H9 (cell line): ENCODE results near the gene CD180. TPM values are rescaled to one million over a fixed set of nuclear protein-coding genes. Genes with fewer than 3 reads are reported as not detected.

Experiments
- DNase-seq: peaks from one replicate; pipeline ENCODE4 v3.0.0-alpha.2; 2017
- H2AFZ ChIP-seq: one replicate; pipeline ENCODE4 v1.6.1; 2013; ENCODE audit warnings: mild to moderate bottlenecking, low read length, control low read depth, moderate library complexity
- H2AK5ac ChIP-seq: 2 replicates; pipeline ENCODE4 v1.6.1; 2013; ENCODE audit warnings: low read length, control low read depth, mixed read lengths; ENCODE audit not compliant: insufficient read length
- H2BK120ac ChIP-seq: one replicate; pipeline ENCODE4 v1.6.1; 2013; ENCODE audit warnings: low read depth, mild to moderate bottlenecking, low read length, control low read depth, inconsistent platforms; ENCODE audit not compliant: poor library complexity, severe bottlenecking
- H2BK12ac ChIP-seq: 2 replicates; pipeline ENCODE4 v1.6.1; 2013; ENCODE audit warnings: low read length, control low read depth, mixed read lengths, low read depth; ENCODE audit not compliant: insufficient read length
- H2BK15ac ChIP-seq: 2 replicates; pipeline ENCODE4 v1.6.1; 2013; ENCODE audit warnings: low read depth, low read length, control low read depth
- H2BK20ac ChIP-seq: one replicate; pipeline ENCODE4 v1.6.1; 2013; ENCODE audit warnings: low read depth, mild to moderate bottlenecking, low read length, control low read depth, inconsistent platforms; ENCODE audit not compliant: poor library complexity, severe bottlenecking
- H2BK5ac ChIP-seq: 2 replicates; pipeline ENCODE4 v1.6.1; 2013; ENCODE audit warnings: low read length, control low read depth, mixed read lengths; ENCODE audit not compliant: insufficient read length
- H3K14ac ChIP-seq: 2 replicates; pipeline ENCODE4 v1.6.1; 2013; ENCODE audit warnings: low read length, control low read depth; ENCODE audit not compliant: insufficient read depth
- H3K18ac ChIP-seq: 2 replicates; pipeline ENCODE4 v1.6.1; 2013; ENCODE audit warnings: low read depth, mild to moderate bottlenecking, mixed read lengths, low read length, control low read depth; ENCODE audit not compliant: insufficient read length
- H3K23ac ChIP-seq: 2 replicates; pipeline ENCODE4 v1.6.1; 2013; ENCODE audit warnings: low read length, control low read depth, mixed read lengths, low read depth; ENCODE audit not compliant: insufficient read length
- H3K23me2 ChIP-seq: 2 replicates; pipeline ENCODE4 v1.6.1; 2013; ENCODE audit warnings: low read depth, mild to moderate bottlenecking, mixed read lengths, low read length, control low read depth; ENCODE audit not compliant: insufficient read length, poor library complexity, severe bottlenecking
- H3K27ac ChIP-seq: 2 replicates; pipeline ENCODE4 v1.5.1; 2013; ENCODE audit warnings: low read length, control low read depth, mixed read lengths, low read depth; ENCODE audit not compliant: insufficient read length
- H3K27me3 ChIP-seq: 2 replicates; pipeline ENCODE4 v1.6.1; 2013; ENCODE audit warnings: low read length, control low read depth, inconsistent platforms; ENCODE audit not compliant: insufficient read depth
- H3K4ac ChIP-seq: 2 replicates; pipeline ENCODE4 v1.6.1; 2013; ENCODE audit warnings: low read depth, mild to moderate bottlenecking, control low read depth, inconsistent platforms, low read length, moderate library complexity
- H3K4me1 ChIP-seq: 2 replicates; pipeline ENCODE4 v1.6.1; 2013; ENCODE audit warnings: low read length, control low read depth, inconsistent platforms; ENCODE audit not compliant: insufficient read depth
- H3K4me2 ChIP-seq: 2 replicates; pipeline ENCODE4 v1.6.1; 2013; ENCODE audit warnings: low read length, control low read depth, mixed read lengths; ENCODE audit not compliant: insufficient read length, insufficient read depth
- H3K56ac ChIP-seq: 2 replicates; pipeline ENCODE4 v1.6.1; 2013; ENCODE audit warnings: low read depth, mild to moderate bottlenecking, mixed read lengths, low read length, control low read depth; ENCODE audit not compliant: insufficient read length
- H3K79me1 ChIP-seq: 2 replicates; pipeline ENCODE4 v1.6.1; 2013; ENCODE audit warnings: low read depth, mild to moderate bottlenecking, moderate library complexity, low read length, control low read depth, inconsistent platforms; ENCODE audit not compliant: insufficient read depth, poor library complexity, severe bottlenecking
- H3K79me2 ChIP-seq: 2 replicates; pipeline ENCODE4 v1.6.1; 2013; ENCODE audit warnings: low read length, control low read depth, inconsistent platforms; ENCODE audit not compliant: insufficient read depth
- H3K9ac ChIP-seq: 2 replicates; pipeline ENCODE4 v1.6.1; 2013; ENCODE audit warnings: low read length, control low read depth, mixed read lengths; ENCODE audit not compliant: insufficient read length; ENCODE audit errors: extremely low read depth
- H3K9me3 ChIP-seq: one replicate; pipeline ENCODE4 v1.6.1; 2013; ENCODE audit warnings: low read depth, low read length, inconsistent platforms; ENCODE audit not compliant: control insufficient read depth
- H3T11ph ChIP-seq: one replicate; pipeline ENCODE4 v1.6.1; 2013; ENCODE audit warnings: mild to moderate bottlenecking, low read length, control low read depth, inconsistent platforms
- H4K20me1 ChIP-seq: one replicate; pipeline ENCODE4 v1.6.1; 2013; ENCODE audit not compliant: control insufficient read depth, insufficient read length, insufficient read depth
- H4K5ac ChIP-seq: 2 replicates; pipeline ENCODE4 v1.6.1; 2013; ENCODE audit warnings: low read depth, mild to moderate bottlenecking, mixed read lengths, low read length, control low read depth; ENCODE audit not compliant: insufficient read length
- H4K8ac ChIP-seq: replicated peaks from 2 replicates; pipeline ENCODE4 v1.6.1; 2013; ENCODE audit warnings: low read length, control low read depth, mixed read lengths, low read depth; ENCODE audit not compliant: insufficient read length
- H4K91ac ChIP-seq: 2 replicates; pipeline ENCODE4 v1.6.1; 2013; ENCODE audit warnings: low read depth, mild to moderate bottlenecking, moderate library complexity, mixed read lengths, low read length, control low read depth; ENCODE audit not compliant: insufficient read length
- H3K27ac Mint-ChIP-seq, 3 experiments: 2 replicates in 2 of 3; 3 replicates in 1 of 3; pipeline ENCODE4 v1.8.0; 2020 to 2021; ENCODE audit warnings: mixed read lengths in 3 of 3, mild to moderate bottlenecking in 1 of 3, moderate library complexity in 1 of 3
- H3K27me3 Mint-ChIP-seq: 2 replicates; pipeline ENCODE4 v1.8.0; 2021; ENCODE audit warnings: low read depth, mild to moderate bottlenecking, moderate library complexity, mixed read lengths
- H3K36me3 Mint-ChIP-seq, 3 experiments: 2 replicates in 2 of 3; 3 replicates in 1 of 3; pipeline ENCODE4 v1.8.0; 2020 to 2021; ENCODE audit warnings: low read depth in 3 of 3, mixed read lengths in 3 of 3; ENCODE audit not compliant: insufficient read depth in 1 of 3
- H3K4me1 Mint-ChIP-seq, 2 experiments: 2 replicates each; pipeline ENCODE4 v1.8.0; 2020; ENCODE audit warnings: mixed read lengths in 2 of 2
- H3K4me3 Mint-ChIP-seq, 2 experiments: 2 replicates in 1 of 2; 3 replicates in 1 of 2; pipeline ENCODE4 v1.8.0; 2020 to 2021; ENCODE audit warnings: mild to moderate bottlenecking in 2 of 2, mixed read lengths in 2 of 2, moderate library complexity in 1 of 2
- H3K9me3 Mint-ChIP-seq, 2 experiments: 2 replicates in 1 of 2; 3 replicates in 1 of 2; pipeline ENCODE4 v1.8.0; 2020; ENCODE audit warnings: mild to moderate bottlenecking in 2 of 2, mixed read lengths in 2 of 2, moderate library complexity in 1 of 2
- WGBS: extraction: QIAGEN DNeasy Blood & Tissue Kit; methylation state at CpG from one replicate; pipeline ENCODE4 v1.1.7; 2013; ENCODE audit warnings: missing lambda C conversion rate, low lambda C conversion rate, mixed read lengths; ENCODE audit not compliant: insufficient read length; ENCODE audit errors: extremely low coverage; 5-methylcytosine and 5-hydroxymethylcytosine counted together
- total RNA-seq: library from RNA; stranded (reverse); gene quantifications from 2 replicates; pipeline ENCODE4 v1.2.1, GENCODE V29; 2021
- TF ChIP-seq, protein P1 (sequence below): fragments of 200-600 bp; sonication (generic); conservative IDR thresholded peaks from 3 replicates; pipeline ENCODE4 v1.8.0; 2021; ENCODE audit warnings: antibody characterized with exemption, mild to moderate bottlenecking

The CD180 gene
- total RNA-seq, 1 experiment from 2014 or later: not detected

DNA sequence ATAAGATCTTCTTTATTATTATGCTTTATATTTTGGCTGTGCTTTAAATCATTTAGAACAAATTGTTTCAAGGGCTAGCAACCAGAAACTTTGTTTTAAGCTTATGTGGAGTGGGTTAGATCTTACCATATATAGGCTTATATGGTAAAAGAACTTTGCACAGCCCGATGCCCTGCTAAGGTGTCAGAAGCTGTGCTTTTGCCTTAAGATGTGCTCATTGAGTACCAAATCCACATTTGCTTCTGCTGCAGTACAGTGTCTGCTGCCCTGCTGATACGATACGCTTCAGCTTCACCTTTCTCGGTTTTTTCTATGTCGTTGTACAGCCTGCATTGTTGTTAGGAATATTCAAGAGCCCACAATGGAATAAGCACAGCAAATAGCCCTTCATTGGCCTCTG lies 34.8 kb downstream of the CD180 start:
- Mint-ChIP-seq H3K9me3 (no peaks in the 10 kb centered on the region), H3K27me3 (no peaks in the 10 kb centered on the region), H3K36me3 (peaks cover 0 to 4% (median 3%) of the 10 kb centered on the region in 3 experiments; a peak in 4 of 7 replicates), H3K4me1 (peaks cover 5 to 16% of the 10 kb centered on the region in 2 experiments), H3K27ac (no peak overlapping the region), H3K4me3 (no peak overlapping the region)
- Histone ChIP-seq H3K4ac (no peak overlapping the region), H3K9ac (no peak overlapping the region), H3T11ph (no peak overlapping the region), H2BK5ac (no peak overlapping the region), H3K56ac (no peak overlapping the region), H2BK20ac (no peak overlapping the region), H4K8ac (no peak overlapping the region), H2AFZ (no peak overlapping the region), H3K79me1 (no peaks in the 10 kb centered on the region), H4K91ac (no peak overlapping the region), H3K27ac (no peak overlapping the region), H2BK12ac (no peak overlapping the region), H3K23me2 (no peaks in the 10 kb centered on the region), H2AK5ac (no peak overlapping the region), H2BK15ac (no peak overlapping the region), H3K18ac (no peak overlapping the region), H3K14ac (no peak overlapping the region), H3K27me3 (no peaks in the 10 kb centered on the region), H4K20me1 (no peaks in the 10 kb centered on the region), H4K5ac (no peak overlapping the region), H3K23ac (no peak overlapping the region), H3K9me3 (no peaks in the 10 kb centered on the region), H3K4me2 (no peak overlapping the region), H3K79me2 (no peaks in the 10 kb centered on the region), H3K4me1 (no peaks in the 10 kb centered on the region), H2BK120ac (no peak overlapping the region)
- TF ChIP-seq, protein P1, sequence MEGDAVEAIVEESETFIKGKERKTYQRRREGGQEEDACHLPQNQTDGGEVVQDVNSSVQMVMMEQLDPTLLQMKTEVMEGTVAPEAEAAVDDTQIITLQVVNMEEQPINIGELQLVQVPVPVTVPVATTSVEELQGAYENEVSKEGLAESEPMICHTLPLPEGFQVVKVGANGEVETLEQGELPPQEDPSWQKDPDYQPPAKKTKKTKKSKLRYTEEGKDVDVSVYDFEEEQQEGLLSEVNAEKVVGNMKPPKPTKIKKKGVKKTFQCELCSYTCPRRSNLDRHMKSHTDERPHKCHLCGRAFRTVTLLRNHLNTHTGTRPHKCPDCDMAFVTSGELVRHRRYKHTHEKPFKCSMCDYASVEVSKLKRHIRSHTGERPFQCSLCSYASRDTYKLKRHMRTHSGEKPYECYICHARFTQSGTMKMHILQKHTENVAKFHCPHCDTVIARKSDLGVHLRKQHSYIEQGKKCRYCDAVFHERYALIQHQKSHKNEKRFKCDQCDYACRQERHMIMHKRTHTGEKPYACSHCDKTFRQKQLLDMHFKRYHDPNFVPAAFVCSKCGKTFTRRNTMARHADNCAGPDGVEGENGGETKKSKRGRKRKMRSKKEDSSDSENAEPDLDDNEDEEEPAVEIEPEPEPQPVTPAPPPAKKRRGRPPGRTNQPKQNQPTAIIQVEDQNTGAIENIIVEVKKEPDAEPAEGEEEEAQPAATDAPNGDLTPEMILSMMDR: no peak
- WGBS: no CpG with 5 or more reads among the region's 5 CpGs
- DNase-seq: no peak
